Calu3 (cell line): Measurements from ENCODE around the gene FAM107B. TPM values are rescaled to one million over a fixed set of nuclear protein-coding genes. Genes with fewer than 3 reads are reported as not detected.

Source experiments
- BruUV-seq: library from RNA; stranded (reverse); fragments of 400-500 nt; replicated peaks from 2 replicates; lab custom pipeline; 2021; lab: Mats Ljungman, UMichigan
- CTCF ChIA-PET: fragments of 300-600 bp; sonication (Branson Sonifier 250); formaldehyde crosslinking; loops from one replicate; lab custom pipeline; 2022; ENCODE audit warnings: antibody characterized with exemption; lab: Charles Lee
- DNase-seq: peaks from one replicate; pipeline ENCODE4 v3.0.0; 2022
- H3K27ac Mint-ChIP-seq: one replicate; pipeline ENCODE4 v1.8.0; 2022; ENCODE audit warnings: mixed read lengths; ENCODE audit not compliant: unreplicated experiment
- H3K27me3 Mint-ChIP-seq: one replicate; pipeline ENCODE4 v1.8.0; 2022; ENCODE audit warnings: mixed read lengths; ENCODE audit not compliant: unreplicated experiment
- H3K36me3 Mint-ChIP-seq: one replicate; pipeline ENCODE4 v1.8.0; 2022; ENCODE audit warnings: mild to moderate bottlenecking, moderate library complexity, mixed read lengths; ENCODE audit not compliant: insufficient read depth, unreplicated experiment
- H3K4me1 Mint-ChIP-seq: one replicate; pipeline ENCODE4 v1.8.0; 2022; ENCODE audit warnings: mild to moderate bottlenecking, low read depth, mixed read lengths; ENCODE audit not compliant: unreplicated experiment
- H3K4me3 Mint-ChIP-seq: one replicate; pipeline ENCODE4 v1.8.0; 2022; ENCODE audit warnings: mild to moderate bottlenecking, low read depth, moderate library complexity, mixed read lengths; ENCODE audit not compliant: unreplicated experiment
- H3K9me3 Mint-ChIP-seq: one replicate; pipeline ENCODE4 v1.8.0; 2022; ENCODE audit warnings: low read depth, mixed read lengths; ENCODE audit not compliant: unreplicated experiment
- intact Hi-C: fragments of 100-400 bp; cut with micrococcal nuclease; formaldehyde crosslinking; loops from one replicate; pipeline ENCODE4 v1.10.0; 2022; ENCODE audit not compliant: unreplicated experiment
- total RNA-seq: library from RNA; stranded (reverse); gene quantifications from 2 replicates; pipeline ENCODE4 v1.2.3, GENCODE V29; 2022
- TF ChIP-seq, protein P1 (sequence below): fragments of 200-600 bp; IDR thresholded peaks from one replicate; pipeline ENCODE4 v1.8.0; 2022; ENCODE audit warnings: antibody characterized with exemption; ENCODE audit not compliant: unreplicated experiment

Gene FAM107B
- total RNA-seq, 1 experiment from 2014 or later: 168 TPM

DNA sequence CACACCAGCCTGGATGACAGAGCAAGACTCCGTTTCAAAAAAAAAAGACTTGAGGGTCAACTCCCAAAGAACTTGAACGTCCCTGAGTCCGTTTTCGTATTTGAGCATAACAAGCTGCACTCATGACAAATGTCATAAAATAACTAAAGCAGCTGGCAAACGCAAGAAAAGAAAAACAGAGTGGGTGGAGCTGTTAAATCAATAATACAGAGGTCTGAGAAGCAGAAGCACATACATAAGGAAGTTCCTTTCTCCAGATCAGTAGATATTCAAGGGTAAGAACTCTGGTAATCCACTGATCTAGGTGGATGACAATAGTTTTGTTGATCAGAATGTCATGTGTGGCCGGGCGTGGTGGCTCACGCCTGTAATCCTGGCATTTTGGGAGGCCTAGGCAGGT is 150.1 kb downstream of the FAM107B start:
- no TSS peak for BruUV-seq
- Mint-ChIP-seq H3K4me1 (no peaks in the 10 kb centered on the region), H3K4me3 (no peak overlapping the region), H3K9me3 (peaks cover 2% of the 10 kb centered on the region), H3K27me3 (no peaks in the 10 kb centered on the region), H3K27ac (no peak overlapping the region), H3K36me3 (no peaks in the 10 kb centered on the region)
- intact Hi-C loops: no loop called here
- TF ChIP-seq, protein P1, sequence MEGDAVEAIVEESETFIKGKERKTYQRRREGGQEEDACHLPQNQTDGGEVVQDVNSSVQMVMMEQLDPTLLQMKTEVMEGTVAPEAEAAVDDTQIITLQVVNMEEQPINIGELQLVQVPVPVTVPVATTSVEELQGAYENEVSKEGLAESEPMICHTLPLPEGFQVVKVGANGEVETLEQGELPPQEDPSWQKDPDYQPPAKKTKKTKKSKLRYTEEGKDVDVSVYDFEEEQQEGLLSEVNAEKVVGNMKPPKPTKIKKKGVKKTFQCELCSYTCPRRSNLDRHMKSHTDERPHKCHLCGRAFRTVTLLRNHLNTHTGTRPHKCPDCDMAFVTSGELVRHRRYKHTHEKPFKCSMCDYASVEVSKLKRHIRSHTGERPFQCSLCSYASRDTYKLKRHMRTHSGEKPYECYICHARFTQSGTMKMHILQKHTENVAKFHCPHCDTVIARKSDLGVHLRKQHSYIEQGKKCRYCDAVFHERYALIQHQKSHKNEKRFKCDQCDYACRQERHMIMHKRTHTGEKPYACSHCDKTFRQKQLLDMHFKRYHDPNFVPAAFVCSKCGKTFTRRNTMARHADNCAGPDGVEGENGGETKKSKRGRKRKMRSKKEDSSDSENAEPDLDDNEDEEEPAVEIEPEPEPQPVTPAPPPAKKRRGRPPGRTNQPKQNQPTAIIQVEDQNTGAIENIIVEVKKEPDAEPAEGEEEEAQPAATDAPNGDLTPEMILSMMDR: no peak
- DNase-seq: no peak
- CTCF ChIA-PET: no interaction called here

DNA sequence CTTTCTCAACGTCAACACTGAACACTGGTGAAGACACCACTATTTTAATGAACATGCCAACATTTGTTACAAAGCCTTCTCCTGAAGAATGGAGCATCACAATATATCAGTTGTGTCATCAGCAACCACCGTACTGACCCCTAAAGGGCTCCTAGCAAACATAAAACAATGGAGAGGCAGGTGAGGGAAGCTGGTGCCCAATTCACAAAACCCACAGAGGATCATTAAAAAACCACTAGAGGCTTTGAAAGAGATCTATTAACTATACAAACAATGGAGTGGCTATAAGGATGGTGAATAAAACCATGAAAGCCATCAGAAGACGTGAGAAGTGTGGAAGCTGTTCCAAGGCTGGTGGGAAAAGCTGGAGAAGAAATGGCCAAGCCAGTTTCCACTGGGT is 150.8 kb downstream of the FAM107B start:
- Mint-ChIP-seq H3K9me3 (peaks cover 2% of the 10 kb centered on the region), H3K36me3 (no peaks in the 10 kb centered on the region), H3K4me1 (no peaks in the 10 kb centered on the region), H3K27me3 (no peaks in the 10 kb centered on the region), H3K4me3 (no peak overlapping the region), H3K27ac (no peak overlapping the region)
- TF ChIP-seq, protein P1: no peak
- no TSS peak for BruUV-seq
- DNase-seq: no peak
- intact Hi-C loops: no loop called here
- CTCF ChIA-PET: no interaction called here

DNA sequence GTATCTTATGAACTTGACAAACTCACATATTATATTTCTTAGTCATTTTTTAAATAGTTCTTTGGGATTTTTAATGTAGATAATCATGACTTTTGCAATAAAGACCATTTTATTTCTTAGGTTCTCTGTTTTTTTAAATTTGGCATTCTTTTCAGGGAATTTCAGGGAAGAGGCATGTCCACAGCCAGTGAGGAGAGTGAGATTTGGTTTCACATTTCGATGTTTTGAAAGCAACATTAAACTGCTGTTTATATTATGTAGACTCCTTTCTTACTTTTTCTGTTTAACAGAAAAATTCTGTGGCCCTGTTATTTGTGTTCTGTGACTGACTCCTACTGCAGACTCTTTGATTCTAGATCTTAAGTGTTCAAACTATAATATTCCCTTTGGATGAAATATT is 153.7 kb downstream of the FAM107B start:
- TF ChIP-seq, protein P1: no peak
- DNase-seq: no peak
- no TSS peak for BruUV-seq
- Mint-ChIP-seq H3K9me3 (peaks cover 2% of the 10 kb centered on the region), H3K4me3 (no peak overlapping the region), H3K27me3 (no peaks in the 10 kb centered on the region), H3K36me3 (no peaks in the 10 kb centered on the region), H3K27ac (no peak overlapping the region), H3K4me1 (peaks cover 18% of the 10 kb centered on the region)
- intact Hi-C loops: no loop called here
- CTCF ChIA-PET: no interaction called here

DNA sequence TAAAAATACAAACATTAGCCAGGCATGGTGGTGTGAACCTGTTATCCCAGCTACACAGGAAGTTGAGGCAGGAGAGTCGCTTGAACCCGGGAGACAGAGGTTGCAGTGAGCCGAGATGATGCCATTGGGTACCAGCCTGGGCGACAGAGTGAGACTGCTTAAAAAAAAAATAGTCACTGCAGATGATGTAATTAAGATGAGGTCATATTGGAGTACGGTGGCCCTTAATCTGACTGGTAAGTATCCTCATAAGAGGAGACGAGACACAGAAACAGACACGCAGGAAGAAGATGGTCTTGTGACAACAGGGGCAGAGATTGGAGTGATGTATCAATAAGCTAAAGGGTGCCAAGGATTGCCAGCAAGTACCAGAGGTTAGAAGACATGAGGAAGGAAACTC is 156.0 kb downstream of the FAM107B start:
- BruUV-seq: no TSS peak
- CTCF ChIA-PET: interaction anchor here (0.6 to 1.4 kb wide), 2 partner anchors 9 to 231 kb away, joined by 3 to 4 read pairs; no protein-coding TSS in a partner anchor
- no peak overlapping the region for H3K4me3 Mint-ChIP-seq
- peaks cover 2% of the 10 kb centered on the region for H3K9me3 Mint-ChIP-seq
- TF ChIP-seq, protein P1: no peak
- H3K4me1 Mint-ChIP-seq: peaks cover 18% of the 10 kb centered on the region
- no peak for DNase-seq
- H3K27me3 Mint-ChIP-seq: no peaks in the 10 kb centered on the region
- no peaks in the 10 kb centered on the region for H3K36me3 Mint-ChIP-seq
- no peak overlapping the region for H3K27ac Mint-ChIP-seq
- intact Hi-C loops: no loop called here
